Measurements from ENCODE around the gene XKR7.
A peak's percentile ranks its signal among the peaks of the same experiment; 100 is the strongest.
"Not testable (repeated sequence)": the region's sequence is repeated elsewhere in the genome, so short reads cannot be mapped to it uniquely, and the experiment has no call there.

Gene XKR7

DNA sequence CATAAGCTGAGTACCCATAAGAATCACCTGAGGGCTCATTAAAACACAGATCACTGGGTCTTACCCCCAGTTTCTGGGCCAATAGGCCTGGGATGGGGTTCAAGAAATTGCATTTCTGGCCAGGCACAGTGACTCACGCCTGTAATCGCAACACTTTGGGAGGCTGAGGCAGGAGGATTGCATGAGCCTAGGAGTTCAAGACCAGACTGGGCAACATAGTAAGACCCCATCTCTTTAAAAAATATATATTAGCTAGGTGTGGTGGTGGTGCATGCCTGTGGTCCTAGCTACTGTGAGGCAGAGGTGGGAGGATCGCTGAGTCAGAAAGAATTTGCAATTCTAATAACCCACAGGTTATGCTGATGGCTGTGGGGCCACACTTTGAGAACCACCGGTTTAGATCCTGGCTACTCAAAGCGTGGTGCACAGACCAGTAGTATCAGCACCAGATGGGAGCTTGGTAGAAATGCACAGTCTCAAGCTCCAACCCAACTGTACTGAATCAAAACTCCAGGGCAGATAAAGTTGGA lies 44.3 kb downstream of the XKR7 start:
- no peak for DNase-seq (ENCODE audit: low read depth)

DNA sequence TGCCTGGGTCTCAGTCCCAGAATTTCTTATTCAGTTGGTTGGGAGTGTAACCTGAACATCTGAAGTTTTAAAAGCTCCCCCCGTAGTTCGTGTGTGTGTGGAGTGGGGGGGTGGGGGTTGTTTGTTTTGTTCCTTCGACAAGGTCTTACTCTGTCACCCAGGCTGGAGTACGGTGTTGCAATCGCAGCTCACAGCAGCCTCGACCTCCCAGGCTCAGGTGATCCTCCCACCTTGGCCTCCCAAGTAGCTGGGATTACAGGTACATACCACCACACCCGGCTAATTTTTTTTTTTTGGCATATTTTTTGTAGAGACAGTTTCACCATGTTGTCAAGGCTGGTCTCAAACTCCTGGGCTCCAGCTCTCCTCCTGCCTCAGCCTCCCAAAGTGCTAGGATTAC lies 45.4 kb downstream of the XKR7 start:
- no peak for DNase-seq (ENCODE audit: low read depth)

DNA sequence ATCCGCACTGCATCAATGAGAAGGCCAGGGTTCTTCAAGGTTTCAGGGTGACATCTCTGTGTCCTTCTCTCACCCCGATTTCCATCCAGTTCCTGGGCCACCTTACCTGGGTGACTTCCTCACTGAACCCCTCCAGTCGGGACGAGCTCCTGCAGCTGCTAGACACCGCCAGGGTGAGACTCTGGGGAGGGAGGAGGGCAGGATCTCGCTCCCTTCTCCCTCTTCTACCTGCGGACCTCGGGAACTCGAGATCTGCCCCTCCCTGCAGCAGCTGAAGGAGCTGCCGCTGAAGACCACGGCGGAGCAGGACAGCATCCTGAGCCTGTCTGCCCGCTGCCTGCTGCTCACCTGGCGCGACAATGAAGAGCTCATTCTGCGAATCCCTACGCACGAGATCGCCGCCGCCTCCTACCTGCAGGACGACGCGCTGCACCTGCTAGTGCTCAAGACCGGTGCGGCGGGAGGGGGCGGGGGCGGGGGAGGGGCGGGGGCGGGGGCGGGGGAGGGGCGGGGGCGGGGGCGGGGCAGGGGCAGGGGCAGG lies 49.8 kb downstream of the XKR7 start:
- DNase-seq (ENCODE audit: low read depth), result no peak

DNA sequence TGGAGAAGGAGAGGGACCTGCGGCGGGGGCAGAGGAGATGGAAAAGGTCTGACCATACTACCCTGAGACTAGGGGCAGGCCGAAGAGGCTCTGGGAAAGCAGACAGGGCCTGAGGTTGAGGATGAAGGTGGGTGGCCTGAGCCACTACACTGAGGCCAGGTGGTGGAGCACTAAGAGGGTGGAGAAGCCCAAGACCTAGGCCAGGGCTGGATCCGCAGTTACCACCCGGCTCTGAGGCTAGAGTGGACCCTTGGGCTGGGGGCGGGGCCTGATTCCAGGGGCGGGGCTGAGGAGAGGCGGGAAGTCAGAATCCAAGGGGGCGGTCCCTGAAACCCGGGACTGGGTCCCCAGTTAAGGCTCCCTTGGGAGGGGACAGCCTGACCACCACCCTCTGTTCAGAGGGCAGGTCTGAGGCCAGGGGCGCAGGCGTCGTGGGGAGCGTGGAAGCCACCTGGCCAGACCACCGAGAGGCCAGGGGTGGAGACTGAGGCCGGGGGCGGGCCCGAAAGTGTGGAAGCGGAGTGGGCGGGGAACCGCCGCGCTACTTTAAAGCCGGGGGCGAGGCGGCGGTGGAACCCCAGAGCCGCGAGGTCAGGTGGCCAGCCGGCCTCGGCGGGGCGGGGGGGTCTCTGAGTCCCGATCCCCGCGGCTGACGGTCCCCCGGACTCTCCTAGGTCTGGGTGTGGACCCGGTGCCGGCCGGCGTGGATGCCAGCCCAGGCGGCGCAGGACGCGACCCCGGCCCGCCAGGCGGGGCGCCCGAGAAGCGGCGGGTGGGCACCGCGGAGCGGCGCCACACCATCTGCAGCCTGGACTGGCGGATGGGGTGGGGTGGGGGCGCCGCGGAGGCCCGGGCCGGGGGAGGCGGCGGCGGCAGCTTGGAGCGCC lies 50.6 kb downstream of the XKR7 start:
- peak; percentile 8 for DNase-seq (ENCODE audit: low read depth)

DNA sequence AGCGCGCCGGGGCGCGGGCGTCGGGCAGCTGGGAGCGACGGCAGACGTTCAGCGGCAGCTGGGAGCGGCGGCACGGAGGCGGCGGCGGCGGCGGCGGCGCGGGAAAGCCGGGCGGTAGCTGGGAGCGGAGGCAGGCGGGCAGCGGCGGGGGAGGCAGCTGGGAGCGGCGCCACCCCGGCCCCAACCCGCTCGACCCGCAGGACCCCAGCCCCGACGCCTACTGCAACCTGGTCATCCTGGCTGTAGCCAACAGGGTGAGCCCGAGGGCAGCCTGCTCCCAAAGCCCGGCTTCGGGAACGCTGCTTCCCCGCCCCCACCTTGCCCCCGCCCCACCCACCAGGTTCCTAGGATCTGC lies 51.2 kb downstream of the XKR7 start:
- peak; percentile 3 for DNase-seq (ENCODE audit: low read depth)

DNA sequence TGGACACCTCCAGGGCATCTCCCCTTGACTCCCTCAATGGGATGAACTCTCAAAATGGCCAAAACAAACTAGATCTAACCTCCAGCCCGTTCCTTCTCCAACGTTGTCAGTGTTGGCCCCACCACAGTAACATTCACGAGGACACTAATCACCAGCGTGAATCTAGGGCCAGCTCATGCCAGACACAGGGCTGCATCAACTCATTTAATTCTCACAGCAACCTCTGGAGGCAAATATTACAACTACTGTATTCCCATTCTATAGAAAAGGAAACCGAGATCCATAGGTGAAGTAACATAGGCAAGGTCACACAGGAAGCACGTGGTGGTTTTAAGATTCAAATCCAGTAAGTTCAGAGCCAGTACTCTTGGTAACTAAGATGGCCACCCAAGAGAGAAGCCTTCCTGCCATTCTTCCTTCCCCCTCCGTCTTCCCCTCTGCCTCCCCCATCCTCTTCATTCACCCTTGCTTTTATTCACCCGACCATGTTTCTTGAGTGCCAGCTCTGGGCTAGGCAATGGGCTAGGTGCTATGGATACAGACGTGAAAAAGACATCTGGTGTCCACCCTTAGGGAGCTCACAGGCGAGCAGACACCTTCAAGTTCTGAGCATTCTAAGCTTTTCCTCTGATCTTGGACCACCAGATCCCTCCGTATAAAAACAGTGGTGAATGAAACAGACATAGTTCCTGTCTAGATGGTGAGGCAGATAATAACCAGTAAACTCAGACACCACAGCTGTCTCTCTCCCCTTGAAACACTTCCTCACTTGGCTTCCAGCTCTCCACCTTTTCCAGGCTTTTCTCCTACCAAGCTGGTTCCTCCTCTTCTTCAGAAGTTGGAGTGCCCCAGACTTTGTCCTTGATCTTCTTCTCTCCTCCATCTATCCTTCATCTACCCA lies 51.9 kb downstream of the XKR7 start:
- no peak for DNase-seq (ENCODE audit: low read depth)

DNA sequence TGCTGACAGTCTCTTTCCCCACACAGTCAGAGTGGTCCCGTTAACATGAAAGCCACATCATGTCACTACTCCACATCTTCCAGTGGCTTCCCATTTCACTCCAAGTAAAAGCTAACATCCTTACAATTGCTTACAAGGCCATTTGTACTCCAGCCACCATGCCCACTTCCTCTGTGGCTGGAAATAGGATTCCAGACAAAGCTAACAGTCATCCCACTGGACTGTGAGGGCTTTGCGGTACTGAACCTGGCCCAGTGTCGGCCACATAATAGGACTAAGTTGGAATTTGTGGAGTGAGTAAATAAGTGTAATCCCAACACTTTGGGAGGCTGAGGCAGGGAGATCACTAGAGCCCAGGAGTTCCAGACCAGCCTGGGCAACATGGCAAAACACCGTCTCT lies 53.1 kb downstream of the XKR7 start:
- DNase-seq (ENCODE audit: low read depth), result no peak

DNA sequence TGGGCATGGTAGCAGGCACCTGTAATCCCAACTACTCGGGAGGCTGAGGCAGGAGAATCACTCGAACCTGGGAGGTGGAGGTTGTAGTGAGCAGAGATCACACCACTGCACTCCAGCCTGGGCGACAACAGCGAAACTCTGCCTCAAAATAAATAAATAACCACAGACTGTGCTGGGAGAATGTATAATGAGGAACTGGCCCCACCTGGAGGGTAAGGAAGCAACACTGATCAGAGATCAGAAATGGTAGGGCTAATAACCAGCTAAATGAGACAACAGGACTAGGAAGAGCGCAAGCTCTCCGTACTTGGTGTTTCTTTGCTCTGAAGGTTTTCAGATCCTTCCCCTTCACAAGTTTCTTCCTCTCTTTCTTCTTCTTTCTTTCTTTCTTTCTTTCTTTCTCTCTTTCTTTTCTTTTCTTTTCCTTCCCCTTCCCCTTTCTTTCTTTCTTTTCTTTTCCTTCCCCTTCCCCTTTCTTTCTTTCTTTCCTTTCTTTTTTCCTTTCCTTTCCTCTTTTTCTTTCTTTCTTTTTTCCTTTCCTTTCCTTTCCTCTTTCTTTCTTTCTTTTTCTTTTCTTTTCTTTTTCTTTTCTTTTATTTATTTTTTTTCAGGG lies 56.8 kb downstream of the XKR7 start:
- DNase-seq (ENCODE audit: low read depth), result no peak

DNA sequence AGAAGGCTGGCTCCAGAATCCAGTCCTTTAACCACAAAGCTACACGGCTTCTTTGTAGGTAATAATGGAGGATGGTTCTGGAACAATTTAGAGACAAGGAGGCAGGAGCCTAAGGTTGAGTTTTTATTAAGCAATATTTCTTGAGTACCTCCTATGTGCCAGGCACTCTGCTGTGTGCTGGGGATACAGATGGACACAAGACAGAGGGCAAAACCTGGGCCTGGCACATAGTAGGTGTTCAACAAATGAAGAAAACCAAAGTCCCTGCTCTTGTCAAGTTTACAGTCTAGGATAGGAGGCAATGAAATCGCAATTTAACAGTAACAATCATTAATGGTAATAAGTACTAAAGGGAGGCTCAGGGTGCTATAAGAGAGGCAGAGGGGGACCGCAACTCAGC lies 59.7 kb downstream of the XKR7 start:
- DNase-seq (ENCODE audit: low read depth), result no peak

DNA sequence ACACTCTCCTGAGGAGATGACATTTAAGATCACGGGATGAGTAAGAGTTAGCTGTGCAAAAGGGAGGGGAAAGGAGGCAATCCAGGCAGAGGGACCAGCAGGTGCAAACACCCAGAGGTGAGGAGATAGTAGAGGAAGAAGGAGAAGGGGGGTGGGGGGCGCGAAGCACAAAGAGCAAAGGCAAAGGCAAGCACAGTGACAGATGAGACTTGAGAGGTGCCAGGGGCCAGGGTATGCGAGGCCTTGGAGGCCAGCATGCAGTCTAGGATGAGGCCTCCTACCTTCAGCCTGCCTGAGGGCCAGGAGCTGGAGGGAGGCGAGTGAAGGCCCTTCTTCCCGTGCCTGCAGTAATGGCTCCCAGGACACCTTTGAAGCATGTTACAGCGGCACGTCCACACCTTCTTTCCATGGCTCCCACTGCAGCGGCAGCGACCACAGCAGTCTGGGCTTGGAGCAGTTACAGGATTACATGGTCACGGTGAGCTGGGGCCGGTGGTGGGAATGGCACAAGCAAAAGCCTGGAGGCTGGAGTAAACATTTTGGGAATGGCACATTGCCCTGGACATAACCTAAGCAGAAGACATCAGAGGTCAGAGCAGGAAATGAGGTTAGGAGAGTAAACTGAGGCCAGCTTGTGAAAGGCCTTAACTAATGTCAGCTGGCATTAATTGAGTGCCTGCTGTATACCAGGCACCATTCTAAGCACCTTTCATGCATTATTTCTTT lies 60.9 kb downstream of the XKR7 start:
- no peak for DNase-seq (ENCODE audit: low read depth)

DNA sequence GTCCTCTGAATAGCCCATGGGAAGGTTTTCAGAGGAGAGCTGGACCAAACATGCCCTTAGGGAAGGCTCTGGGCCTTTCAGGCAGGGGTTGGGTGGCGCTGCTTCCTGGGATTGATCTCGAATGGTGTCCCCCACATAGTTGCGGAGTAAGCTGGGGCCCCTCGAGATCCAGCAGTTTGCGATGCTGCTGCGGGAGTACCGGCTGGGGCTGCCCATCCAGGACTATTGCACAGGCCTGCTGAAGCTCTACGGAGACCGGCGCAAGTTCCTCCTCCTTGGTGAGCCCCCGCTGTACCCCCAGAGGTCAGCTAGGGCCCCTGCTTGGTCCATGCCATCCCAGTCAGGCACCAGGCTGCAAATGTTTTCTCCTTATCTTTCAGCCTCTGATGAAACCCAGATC lies 61.6 kb downstream of the XKR7 start:
- DNase-seq (ENCODE audit: low read depth), result no peak

DNA sequence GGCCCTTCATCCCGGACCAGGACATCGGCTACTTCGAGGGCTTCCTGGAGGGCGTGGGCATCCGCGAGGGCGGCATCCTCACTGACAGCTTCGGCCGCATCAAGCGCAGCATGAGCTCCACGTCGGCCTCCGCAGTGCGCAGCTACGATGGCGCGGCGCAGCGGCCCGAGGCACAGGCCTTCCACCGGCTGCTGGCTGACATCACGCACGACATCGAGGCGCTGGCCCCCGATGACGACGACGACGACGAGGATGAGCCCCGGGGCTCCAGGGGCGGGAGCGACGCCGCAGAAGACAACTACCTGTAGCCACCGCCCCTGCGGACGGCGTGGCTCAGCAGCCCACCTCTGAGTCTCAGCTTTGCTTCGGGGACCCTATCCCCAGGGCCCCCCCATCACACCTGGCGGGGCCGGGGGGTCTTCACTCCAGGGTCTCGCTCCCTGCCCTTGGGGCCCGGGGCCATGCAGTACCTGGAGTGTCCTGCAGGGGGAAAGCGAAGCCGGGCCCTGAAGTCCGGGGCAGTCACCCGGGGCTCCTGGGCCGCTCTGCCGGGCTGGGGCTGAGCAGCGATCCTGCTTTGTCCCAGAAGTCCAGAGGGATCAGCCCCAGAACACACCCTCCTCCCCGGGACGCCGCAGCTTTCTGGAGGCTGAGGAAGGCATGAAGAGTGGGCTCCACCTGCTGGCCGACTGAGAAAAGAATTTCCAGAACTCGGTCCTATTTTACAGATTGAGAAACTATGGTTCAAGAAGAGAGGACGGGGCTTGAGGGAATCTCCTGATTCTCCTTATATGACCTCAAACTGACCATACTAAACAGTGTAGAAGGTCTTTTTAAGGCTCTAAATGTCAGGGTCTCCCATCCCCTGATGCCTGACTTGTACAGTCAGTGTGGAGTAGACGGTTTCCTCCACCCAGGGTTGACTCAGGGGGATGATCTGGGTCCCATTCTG lies 63.3 kb downstream of the XKR7 start:
- peak; percentile 89 for DNase-seq (ENCODE audit: low read depth)

DNA sequence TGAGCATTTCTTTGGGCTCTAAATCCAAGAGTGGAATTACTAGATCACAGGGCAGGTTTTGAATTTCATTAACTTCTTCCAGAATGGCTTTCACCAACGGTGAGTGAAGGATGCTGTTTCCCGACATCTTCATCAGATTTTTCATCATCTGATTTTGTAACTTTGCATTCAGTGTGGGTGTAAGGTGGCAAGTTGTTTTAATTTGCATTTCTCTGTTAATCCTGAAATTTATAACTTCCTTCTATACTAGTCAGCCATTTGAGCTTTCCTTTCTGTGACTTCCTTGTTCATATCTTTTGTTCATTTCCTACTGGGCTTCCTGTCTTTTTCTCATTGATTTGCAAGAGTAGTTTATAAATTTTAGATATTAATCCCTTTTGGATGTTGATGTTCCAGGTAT lies 65.4 kb downstream of the XKR7 start:
- no peak for DNase-seq (ENCODE audit: low read depth)

DNA sequence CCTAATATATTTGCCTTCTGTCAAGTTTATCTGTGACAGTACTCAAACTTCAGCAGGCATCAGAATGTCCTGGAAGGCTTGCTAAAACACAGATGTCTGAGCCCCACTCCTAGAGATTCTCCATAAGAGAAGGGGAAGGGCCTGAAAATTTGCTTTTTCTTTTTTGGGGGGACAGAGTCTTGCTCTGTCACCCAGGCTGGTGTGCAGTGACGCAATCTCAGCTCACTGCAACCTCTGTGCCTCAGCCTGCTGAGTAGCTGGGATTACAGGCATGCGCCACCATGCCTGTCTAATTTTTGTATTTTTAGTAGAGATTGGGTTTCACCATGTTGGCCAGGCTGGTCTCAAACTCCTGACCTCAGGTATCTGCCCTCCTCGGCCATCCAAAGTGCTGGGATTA lies 65.8 kb downstream of the XKR7 start:
- DNase-seq (ENCODE audit: low read depth), result not testable (repeated sequence)

DNA sequence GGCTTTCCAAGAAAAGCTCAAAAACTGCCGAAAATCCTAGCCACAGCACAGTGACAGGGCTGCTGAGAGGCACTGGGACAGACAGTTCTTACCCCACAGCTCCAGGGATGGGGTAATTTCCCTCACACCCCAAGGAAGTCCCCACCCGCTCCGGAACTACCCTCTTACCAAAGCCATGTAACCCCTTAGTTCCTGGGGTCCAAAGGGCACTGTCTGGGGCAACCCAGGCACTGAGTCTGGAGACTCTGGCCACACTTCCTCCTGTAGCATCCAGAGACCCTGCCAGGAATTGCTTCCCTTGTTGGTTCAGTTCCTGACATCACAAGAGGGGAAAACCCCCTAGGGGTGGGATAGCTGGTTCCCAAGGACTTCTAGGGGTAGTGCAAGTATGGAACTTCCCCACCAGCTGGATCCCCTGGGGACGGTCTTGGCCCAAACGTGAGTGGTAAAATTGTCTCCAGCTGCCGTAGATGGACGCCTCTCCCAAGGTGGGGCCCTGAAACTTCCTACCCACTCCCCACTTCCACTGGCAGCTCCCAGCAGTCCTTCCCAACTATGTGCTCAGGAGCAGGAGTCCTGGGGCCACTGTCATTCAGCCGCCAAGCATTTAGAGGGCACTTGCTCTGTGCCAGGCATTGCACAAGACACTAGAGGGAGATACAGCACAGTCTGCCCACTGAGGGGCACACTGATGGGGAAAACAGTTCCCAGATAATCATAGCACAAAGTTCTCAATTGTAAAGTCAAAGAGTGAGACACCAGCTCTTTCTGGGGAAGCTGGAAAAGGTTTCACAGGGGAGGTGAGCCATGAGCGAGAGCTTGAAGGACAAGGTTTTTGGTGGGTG lies 66.9 kb downstream of the XKR7 start:
- peak; percentile 46 for DNase-seq (ENCODE audit: low read depth)

DNA sequence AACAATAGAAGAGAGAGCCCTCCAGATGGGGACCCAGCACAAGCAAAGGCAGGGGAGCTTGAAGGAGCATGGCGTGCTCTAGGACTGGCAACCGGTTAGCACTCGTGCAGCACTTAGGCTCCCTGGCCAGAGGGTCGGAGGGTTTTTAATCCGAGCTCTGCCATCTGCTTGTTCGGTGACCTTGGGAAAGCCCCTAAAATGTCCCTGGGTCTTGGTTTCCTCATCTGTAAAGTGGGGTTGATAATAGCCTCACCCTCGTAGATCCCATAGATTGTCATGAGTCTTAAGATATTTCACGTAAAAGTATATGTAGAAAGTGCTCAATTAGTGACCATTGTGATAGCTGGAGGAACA lies 67.5 kb downstream of the XKR7 start:
- DNase-seq (ENCODE audit: low read depth), result no peak

DNA sequence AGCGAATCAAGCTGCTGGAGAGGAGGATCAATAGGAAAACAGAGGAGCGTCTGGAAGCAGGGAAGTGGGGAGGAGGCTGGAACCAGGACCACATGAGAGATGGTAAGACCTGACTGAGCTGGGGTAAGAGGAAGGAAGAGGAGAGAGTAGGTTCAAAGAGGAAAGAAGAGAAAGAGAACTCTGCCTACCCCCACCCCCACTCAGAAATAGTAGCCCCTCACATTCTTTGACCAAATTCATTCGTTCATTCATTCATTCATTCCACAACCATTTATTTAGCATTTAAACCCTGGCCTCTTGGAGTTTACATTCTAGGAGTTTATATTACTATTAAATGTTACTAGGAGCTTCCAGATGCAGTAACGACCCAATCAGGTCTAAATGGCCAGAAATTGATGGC lies 68.3 kb downstream of the XKR7 start:
- DNase-seq (ENCODE audit: low read depth), result no peak

DNA sequence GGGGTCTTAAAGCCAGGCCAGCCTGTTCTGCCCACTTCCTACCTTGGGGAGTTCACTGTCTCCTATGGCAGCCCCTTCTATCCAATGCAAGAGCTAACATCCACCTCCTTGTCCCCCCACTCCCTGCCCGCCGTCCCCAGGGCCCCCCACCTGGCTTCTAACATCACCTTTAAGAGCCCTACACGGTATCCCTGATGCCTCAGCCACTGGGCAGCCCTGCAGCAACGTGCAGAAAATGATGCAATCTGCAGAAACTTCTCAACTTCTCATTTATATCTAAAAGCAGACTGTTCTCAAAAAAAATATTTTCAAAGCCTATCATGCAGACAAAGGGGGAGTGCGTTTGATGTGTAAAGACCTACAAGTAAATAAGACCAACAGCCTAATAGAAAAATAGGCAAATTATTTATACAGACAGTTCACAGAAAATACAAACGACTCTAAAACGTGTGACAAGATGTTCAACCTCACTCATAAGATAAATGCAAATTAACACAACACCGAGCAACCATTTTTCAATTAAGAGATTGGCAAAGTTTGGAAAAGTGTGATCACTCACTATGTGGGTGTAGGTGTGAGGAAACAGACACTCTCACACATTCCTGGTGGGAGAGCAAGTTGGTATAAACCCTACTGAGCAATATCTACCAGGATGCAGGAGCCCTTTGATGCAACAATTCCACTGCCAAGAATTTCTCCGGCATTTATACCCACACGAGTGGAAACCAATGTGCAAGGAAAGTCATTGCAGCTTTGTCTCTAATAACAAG lies 69.0 kb downstream of the XKR7 start:
- peak; percentile 44 for DNase-seq (ENCODE audit: low read depth)

DNA sequence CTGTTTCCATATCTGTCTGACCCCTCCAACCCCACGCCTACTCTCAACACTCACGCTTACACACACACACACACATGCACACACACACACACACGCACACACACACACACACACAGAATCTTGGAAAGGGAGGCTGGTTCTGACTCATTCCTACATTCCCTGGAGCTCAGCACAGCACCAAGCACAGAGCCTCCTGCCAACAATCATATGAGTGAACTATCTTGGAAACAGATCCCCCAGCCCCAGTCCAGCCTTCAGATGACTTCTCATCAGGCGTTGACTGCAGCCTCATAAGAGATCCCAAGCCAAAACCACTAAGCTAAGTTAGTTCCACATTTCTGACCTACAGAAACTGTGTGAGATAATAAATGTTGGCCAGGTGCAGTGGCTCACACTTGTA lies 70.0 kb downstream of the XKR7 start:
- peak; percentile 43 for DNase-seq (ENCODE audit: low read depth)
